ENCODE results near the gene SLX4. TPM values are rescaled to one million over a fixed set of nuclear protein-coding genes. Genes with fewer than 3 reads are reported as not detected.

Gene SLX4
- total RNA-seq, 2 experiments from 2014 or later = 10.7 to 11.7 TPM

DNA sequence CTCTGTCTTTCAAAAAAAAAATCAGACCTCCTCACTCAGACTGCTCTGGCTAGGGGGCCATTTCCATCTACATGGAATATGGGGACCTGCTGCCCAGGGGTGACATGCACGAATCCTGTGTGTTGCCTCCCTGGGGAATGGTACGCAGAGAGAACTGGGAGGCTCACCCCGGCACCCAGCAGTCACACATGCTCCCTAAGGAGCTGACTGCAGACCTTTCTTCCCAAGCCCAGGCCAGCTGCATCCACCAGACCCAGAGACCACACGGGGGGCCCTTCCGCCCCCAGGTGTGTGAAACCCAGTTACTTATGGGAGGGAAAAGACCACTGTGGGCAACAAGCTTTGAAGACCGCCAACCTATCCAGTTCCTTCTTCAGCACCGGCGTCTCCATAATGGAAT, 27.0 kb downstream of the SLX4 start:
- peaks cover 16% of the 10 kb centered on the region for H3K4me1 Mint-ChIP-seq
- H3K36me3 Mint-ChIP-seq (ENCODE audit: low read depth) = peaks cover 8% of the 10 kb centered on the region
- ChIA-PET CTCF (interaction anchor here (0.6 to 0.8 kb wide), 2 partner anchors 20 to 352 kb away, joined by 3 to 4 read pairs; no protein-coding TSS in a partner anchor), POLR2A (no interaction called here)
- no peak overlapping the region for H3K27ac Mint-ChIP-seq
- H3K27me3 Mint-ChIP-seq = no peaks in the 10 kb centered on the region
- intact Hi-C loops (cut with DNase I, micrococcal nuclease) = no loop called here
- H3K9me3 Mint-ChIP-seq (ENCODE audit: low read depth) = no peaks in the 10 kb centered on the region
- no peak for ATAC-seq
- no peak overlapping the region for H3K4me3 Mint-ChIP-seq
- DNase-seq = no peak

DNA sequence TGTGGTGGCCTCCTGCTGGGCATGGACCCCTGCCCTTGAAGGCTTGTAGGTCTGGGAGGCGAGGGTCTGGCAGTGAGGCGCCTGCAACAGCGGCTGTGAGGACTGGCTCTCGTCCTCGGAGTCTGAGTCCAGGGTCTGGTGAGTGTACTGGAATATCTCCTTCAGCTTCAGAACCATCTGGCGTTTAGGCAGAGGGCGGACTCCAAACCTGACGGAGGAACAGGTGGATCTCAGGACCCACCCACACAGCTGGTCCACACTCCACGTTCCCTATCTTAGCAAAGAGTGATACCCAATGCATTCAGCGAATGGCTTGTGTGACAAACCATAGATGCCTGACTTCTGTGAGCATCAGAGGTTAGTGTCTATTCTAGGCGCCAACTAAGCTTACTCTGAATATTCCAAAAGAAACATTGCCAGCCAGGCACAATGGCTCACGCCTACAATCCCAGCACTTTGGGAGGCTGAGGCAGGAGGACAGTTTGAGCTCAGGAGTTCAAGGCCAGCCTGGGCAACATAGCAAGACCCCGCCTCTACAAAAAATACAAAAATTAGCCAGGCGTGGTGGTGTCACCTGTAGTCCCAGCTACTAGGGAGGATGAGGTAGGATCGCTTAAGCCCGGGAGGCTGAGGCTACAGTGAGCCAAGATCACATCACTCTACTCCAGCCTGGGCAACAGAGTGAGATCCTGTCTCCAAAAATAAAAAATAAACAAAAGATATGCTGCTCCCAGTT, 27.9 kb downstream of the SLX4 start:
- H3K9me3 Mint-ChIP-seq (ENCODE audit: low read depth) = no peaks in the 10 kb centered on the region
- ChIA-PET CTCF (no interaction called here), POLR2A (no interaction called here)

DNA sequence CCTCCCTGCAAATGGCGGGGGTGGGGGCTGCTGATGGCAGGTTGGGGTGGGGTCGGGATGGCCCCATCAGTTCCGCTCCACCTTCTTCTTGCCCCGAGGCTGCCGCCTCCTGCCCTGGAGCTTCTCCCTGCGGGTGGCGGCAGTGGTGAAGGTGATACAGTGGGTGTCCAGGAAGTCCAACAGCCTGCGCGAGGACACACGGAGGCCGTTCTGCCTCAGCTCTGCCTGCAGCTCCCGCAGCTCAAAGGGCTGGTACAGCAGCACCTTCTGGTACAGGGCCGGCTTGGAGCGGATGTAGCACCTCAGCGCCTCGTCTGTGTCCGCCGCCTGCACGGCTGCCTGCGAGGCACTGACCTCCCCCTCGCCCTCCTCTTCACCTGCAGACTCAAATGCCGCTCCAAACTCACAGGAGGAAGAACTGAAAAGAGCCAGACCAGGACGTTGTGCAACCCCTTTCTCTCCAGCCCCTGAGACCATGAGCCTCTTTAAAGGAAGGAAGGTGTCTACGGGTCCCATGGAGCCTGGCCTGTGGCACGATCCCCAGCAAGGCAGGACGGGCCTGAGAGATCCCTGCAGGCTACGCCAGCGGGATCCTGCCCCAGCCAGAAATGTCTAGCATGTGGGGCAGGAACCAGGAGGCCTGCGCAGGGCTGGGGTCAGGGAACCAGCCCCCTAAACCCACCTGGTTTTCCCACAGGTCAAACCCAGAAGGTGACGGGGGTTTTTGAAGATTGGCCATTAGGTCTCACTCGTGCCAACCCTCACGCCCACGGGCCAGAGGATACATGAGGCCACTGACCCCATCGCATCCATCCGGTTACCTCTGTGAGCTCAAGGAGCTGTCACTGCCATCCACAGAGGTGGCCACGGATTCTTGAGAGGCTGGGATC, 28.9 kb downstream of the SLX4 start:
- POLR2A ChIA-PET = no interaction called here
- H3K36me3 Mint-ChIP-seq (ENCODE audit: low read depth) = peaks cover 8% of the 10 kb centered on the region
- H3K27ac Mint-ChIP-seq = no peak overlapping the region
- H3K4me3 Mint-ChIP-seq = no peak overlapping the region
- DNase-seq (no peak), ATAC-seq (no peak)
- no peaks in the 10 kb centered on the region for H3K9me3 Mint-ChIP-seq (ENCODE audit: low read depth)
- peaks cover 32% of the 10 kb centered on the region for H3K4me1 Mint-ChIP-seq
- no peaks in the 10 kb centered on the region for H3K27me3 Mint-ChIP-seq
- intact Hi-C loops (cut with DNase I, micrococcal nuclease) = no loop called here
- CTCF ChIA-PET = no interaction called here

More for the DNA sequence above, 27.9 kb downstream of the SLX4 start:
- intact Hi-C loops (cut with DNase I, micrococcal nuclease) = no loop called here
- DNase-seq (no peak), ATAC-seq (no peak)
- Mint-ChIP-seq H3K4me3 (no peak overlapping the region), H3K27ac (no peak overlapping the region), H3K27me3 (no peaks in the 10 kb centered on the region), H3K36me3 (ENCODE audit: low read depth) (peaks cover 8% of the 10 kb centered on the region), H3K4me1 (peaks cover 25% of the 10 kb centered on the region)

DNA sequence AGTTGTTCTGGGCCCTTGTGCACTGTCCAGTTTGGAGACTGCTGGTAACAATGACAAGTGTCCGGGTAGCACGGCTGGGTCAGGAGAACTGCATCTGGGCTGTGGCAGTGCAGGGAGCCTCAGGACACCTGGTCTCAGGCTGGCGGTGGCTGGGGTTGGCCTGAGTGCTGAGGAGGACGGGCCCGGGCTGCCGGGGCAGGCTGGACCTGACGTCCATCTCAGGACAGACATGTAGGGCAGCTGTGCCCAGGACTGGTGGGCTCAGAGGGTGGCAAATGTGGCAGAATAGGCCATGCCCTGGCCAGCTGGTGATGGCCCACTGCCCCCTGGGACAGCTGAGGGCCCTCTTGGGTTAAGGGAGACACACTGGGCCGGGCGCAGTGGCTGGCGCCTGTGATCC, 30.0 kb downstream of the SLX4 start:
- intact Hi-C loops (cut with DNase I, micrococcal nuclease) = no loop called here
- H3K4me1 Mint-ChIP-seq = peaks cover 34% of the 10 kb centered on the region
- H3K27me3 Mint-ChIP-seq = no peaks in the 10 kb centered on the region
- peaks cover 10% of the 10 kb centered on the region for H3K36me3 Mint-ChIP-seq (ENCODE audit: low read depth)
- ATAC-seq (no peak), DNase-seq (no peak)
- POLR2A ChIA-PET = interaction anchor here (0.6 kb wide), 1 partner anchor 365 kb away, joined by 3 read pairs; no protein-coding TSS in a partner anchor
- no peak overlapping the region for H3K4me3 Mint-ChIP-seq
- no peak overlapping the region for H3K27ac Mint-ChIP-seq
- CTCF ChIA-PET = no interaction called here
- no peaks in the 10 kb centered on the region for H3K9me3 Mint-ChIP-seq (ENCODE audit: low read depth)

DNA sequence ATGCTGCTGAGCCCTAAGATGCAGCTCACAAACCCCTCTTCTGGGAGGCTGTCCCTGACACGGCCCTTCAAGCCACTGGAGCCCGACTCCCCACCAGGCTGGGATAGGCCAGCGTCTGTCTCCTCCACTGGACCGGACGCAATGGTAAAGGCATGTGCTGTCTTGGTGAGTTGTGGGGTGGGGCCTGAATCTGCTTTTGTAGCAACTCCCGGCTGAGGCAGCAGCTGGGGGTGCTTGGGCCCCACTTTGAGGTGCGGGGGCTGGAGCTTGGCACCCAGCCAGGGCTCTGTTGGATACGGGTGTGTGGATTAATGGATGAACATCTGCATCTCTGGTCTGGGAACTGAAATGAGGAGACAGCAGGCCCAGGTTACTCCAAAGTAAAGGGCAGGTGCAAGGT, 30.7 kb downstream of the SLX4 start:
- H3K27ac Mint-ChIP-seq = no peak overlapping the region
- H3K36me3 Mint-ChIP-seq (ENCODE audit: low read depth) = peaks cover 11% of the 10 kb centered on the region
- no peak overlapping the region for H3K4me3 Mint-ChIP-seq
- peaks cover 32% of the 10 kb centered on the region for H3K4me1 Mint-ChIP-seq
- ChIA-PET POLR2A (interaction anchor here (0.6 kb wide), 1 partner anchor 364 kb away, joined by 3 read pairs; no protein-coding TSS in a partner anchor), CTCF (no interaction called here)
- no peaks in the 10 kb centered on the region for H3K9me3 Mint-ChIP-seq (ENCODE audit: low read depth)
- H3K27me3 Mint-ChIP-seq = no peaks in the 10 kb centered on the region
- DNase-seq (no peak), ATAC-seq (no peak)
- intact Hi-C loops (cut with DNase I, micrococcal nuclease) = no loop called here

DNA sequence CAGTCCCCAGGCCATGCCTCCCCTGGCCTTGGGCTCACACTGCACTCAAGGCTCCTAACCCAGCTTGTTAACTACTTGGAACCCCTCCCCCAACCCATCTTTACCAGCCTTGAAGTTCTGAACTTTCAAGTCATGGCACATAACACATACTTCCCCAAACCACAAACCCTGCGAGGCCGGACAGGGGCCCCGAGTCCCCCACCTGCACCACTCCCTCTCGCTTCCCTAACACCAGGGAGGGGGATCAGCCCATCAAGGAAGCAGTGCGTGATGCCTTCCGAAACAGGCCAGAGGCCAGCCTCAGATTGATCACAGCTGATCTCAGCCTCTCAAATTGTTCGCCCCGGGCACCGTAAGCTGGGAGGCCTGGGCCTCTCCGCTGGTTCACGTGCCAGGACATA, 31.2 kb downstream of the SLX4 start:
- DNase-seq (no peak), ATAC-seq (no peak)
- H3K36me3 Mint-ChIP-seq (ENCODE audit: low read depth) = peaks cover 11% of the 10 kb centered on the region
- H3K27me3 Mint-ChIP-seq = no peaks in the 10 kb centered on the region
- no peaks in the 10 kb centered on the region for H3K9me3 Mint-ChIP-seq (ENCODE audit: low read depth)
- no peak overlapping the region for H3K4me3 Mint-ChIP-seq
- CTCF ChIA-PET = no interaction called here
- POLR2A ChIA-PET = no interaction called here
- peaks cover 33% of the 10 kb centered on the region for H3K4me1 Mint-ChIP-seq
- intact Hi-C loops (cut with DNase I, micrococcal nuclease) = no loop called here
- no peak overlapping the region for H3K27ac Mint-ChIP-seq

DNA sequence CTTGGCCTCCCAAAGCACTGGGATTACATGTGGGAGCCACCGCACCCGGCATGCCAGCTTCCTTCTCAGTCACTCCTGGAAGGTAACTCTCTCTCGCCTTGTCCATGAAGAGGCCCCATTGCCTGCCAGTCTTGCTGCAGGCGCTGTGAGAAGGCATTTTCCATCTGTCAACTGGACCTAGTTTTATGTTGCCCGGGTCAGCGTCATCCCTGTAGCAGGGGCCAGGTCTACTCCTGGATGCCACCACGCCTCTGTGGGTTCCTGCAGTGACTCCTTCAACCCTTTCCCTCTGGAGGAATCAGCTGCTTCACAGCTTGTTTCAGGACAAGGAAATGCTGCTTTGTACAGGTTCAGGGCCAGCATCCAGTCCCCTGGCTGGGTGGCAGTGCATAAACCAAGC, 31.6 kb downstream of the SLX4 start:
- H3K4me1 Mint-ChIP-seq = peaks cover 37% of the 10 kb centered on the region

DNA sequence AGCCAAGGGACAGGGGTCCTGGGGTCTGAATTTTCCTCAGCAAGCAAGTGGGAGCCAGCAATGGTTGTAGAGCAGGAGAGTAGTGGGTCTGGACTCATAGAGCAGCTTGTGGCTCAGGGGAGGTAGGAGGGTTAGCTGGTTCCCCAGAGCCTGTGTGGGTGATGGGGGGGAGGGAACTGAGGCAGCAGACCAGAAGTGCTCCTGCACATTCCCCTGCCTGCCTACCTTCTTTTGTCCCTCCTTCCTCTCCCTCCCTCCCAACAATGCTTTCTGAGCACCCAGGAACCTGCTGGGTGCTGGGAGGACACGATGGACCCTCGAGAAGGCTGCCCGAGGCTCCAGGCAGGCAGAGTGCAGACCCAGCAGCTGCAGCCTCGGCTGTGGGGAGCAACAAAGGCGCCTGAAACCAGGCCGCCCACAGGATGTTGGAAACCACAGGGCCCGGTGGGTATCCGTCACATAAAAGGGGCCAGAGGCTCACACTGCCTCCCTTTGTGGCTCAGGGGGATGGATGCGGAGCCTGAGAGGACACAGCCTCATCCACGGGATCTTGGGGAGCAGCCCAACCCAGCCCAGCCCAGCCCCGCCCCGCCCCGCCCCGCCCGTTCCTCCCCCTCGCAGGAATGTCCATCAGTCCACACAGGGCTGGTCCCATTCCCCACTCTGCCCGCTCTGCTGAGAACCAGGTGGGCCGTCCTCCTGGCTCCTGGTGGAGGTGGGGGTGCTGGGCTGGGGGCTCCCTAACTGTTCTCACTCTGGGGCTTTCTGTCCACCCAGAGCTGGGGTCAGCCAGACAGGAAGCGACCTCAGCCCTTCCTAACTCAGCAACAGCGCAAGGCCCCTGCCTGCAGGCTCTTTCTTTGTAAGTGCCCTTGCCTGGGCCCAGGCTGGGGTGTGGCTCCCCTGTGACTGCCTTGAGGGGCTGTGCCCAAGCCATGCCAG, 32.5 kb downstream of the SLX4 start:
- DNase-seq (peak; percentile 82), ATAC-seq (peak; percentile 68)
- ChIA-PET CTCF (interaction anchor here (0.5 to 0.7 kb wide), 3 partner anchors 477 to 675 kb away, joined by 3 read pairs; no protein-coding TSS in a partner anchor), POLR2A (interaction anchor here (0.6 kb wide), 2 partner anchors 59 to 120 kb away, joined by 3 read pairs; no protein-coding TSS in a partner anchor)
- Mint-ChIP-seq H3K36me3 (ENCODE audit: low read depth) (peaks cover 9% of the 10 kb centered on the region), H3K27me3 (no peaks in the 10 kb centered on the region), H3K27ac (peak overlapping the region; percentile 97), H3K4me3 (peak overlapping the region; percentile 95), H3K4me1 (peaks cover 45% of the 10 kb centered on the region), H3K9me3 (ENCODE audit: low read depth) (no peaks in the 10 kb centered on the region)
- intact Hi-C loops (cut with DNase I, micrococcal nuclease) = loop anchor here (1.0 to 5.0 kb wide), 5 partner anchors 32 to 122 kb away; partner anchors contain the start of genes SLX4 (in 2 of the 2) and CLUAP1 (in 1 of the 2)

More for the DNA sequence above, 31.6 kb downstream of the SLX4 start:
- Mint-ChIP-seq H3K36me3 (ENCODE audit: low read depth) (peaks cover 11% of the 10 kb centered on the region), H3K9me3 (ENCODE audit: low read depth) (no peaks in the 10 kb centered on the region), H3K4me3 (no peak overlapping the region), H3K27ac (peak overlapping the region; percentile 72), H3K27me3 (no peaks in the 10 kb centered on the region)
- ChIA-PET CTCF (interaction anchor here (0.6 to 0.7 kb wide), 2 partner anchors 567 to 674 kb away, joined by 3 read pairs; no protein-coding TSS in a partner anchor), POLR2A (no interaction called here)
- DNase-seq = no peak
- intact Hi-C loops (cut with DNase I, micrococcal nuclease) = loop anchor here (2.0 to 5.0 kb wide), 4 partner anchors 33 to 122 kb away; partner anchors contain the start of genes CLUAP1 (in 1 of the 2) and SLX4 (in 1 of the 2)
- no peak for ATAC-seq

DNA sequence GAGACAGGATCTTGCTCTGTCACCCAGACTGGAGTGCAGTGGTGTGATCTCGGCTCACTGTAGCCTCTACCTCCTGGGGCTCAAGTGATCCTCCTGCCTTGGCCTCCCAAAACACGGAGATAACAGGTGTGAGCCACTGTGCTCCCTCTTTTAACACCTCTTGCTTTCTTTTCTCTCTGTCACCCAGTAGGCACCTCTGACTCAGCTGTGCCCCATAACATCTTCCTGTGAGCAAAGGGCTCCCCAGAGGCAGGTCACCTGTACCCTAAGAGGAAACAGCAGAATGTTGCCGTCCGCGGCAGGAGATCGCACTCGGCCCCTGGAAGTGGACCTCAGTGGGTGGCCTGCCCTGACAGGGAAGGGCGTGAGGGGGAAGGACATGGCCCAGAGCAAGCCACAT, 33.3 kb downstream of the SLX4 start:
- H3K36me3 Mint-ChIP-seq (ENCODE audit: low read depth) = peaks cover 5% of the 10 kb centered on the region
- ATAC-seq = peak; percentile 72
- intact Hi-C loops (cut with DNase I, micrococcal nuclease) = loop anchor here (1.0 to 5.0 kb wide), 5 partner anchors 33 to 121 kb away; partner anchors contain the start of genes SLX4 (in 2 of the 2) and CLUAP1 (in 1 of the 2)
- H3K9me3 Mint-ChIP-seq (ENCODE audit: low read depth) = no peaks in the 10 kb centered on the region
- peak overlapping the region; percentile 95 for H3K4me3 Mint-ChIP-seq
- DNase-seq = peak; percentile 75
- peak overlapping the region; percentile 97 for H3K27ac Mint-ChIP-seq
- CTCF ChIA-PET = no interaction called here
- peaks cover 48% of the 10 kb centered on the region for H3K4me1 Mint-ChIP-seq
- no peaks in the 10 kb centered on the region for H3K27me3 Mint-ChIP-seq
- POLR2A ChIA-PET = interaction anchor here (0.6 kb wide), 2 partner anchors 60 to 119 kb away, joined by 3 read pairs; no protein-coding TSS in a partner anchor

DNA sequence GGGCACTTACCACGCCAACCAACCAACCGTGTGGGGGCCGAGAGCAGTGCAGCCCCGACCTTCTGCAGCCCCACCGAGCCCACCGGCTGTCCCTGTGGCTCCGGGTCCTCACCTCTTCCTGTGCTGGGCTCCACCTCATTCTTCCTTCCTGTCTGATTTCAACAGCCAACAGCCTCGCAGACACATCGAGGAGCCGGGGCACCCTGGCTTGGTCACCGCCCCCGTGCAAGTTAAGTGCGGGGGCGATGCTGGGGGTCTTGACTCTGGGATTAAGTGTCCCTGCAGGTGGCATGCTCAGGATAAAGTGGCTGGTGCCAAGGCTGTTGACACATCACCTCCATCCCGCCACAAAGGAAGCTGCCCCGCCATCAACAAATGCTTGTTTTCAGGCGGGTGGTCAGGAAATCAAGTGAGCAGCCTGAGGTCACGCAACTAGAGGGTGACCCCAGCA, 34.1 kb downstream of the SLX4 start, which contains the start of gene NLRC3:
NLRC3 (minus strand) TSS at position 102 of the 451 bp plus-strand sequence. CDS start 12,367 bp downstream, outside the sequence.
- ChIA-PET CTCF (no interaction called here), POLR2A (no interaction called here)
- DNase-seq (peak; percentile 63), ATAC-seq (peak; percentile 32)
- peak within 1 kb of the TSS; percentile 95 for H3K4me3 Mint-ChIP-seq
- H3K27ac Mint-ChIP-seq = peak within 1 kb of the TSS; percentile 97
- H3K36me3 Mint-ChIP-seq (ENCODE audit: low read depth) = peaks cover 8% of the 10 kb centered on the region
- intact Hi-C loops (cut with DNase I, micrococcal nuclease) = loop anchor here (5.0 kb wide), 3 partner anchors 35 to 120 kb away; partner anchors contain the start of genes CLUAP1 (in 1 of the 2) and SLX4 (in 1 of the 2)
- H3K9me3 Mint-ChIP-seq (ENCODE audit: low read depth) = no peaks in the 10 kb centered on the region
- H3K4me1 Mint-ChIP-seq = peaks cover 50% of the 10 kb centered on the region
- H3K27me3 Mint-ChIP-seq = no peaks in the 10 kb centered on the region
